ENCODE measurements around the gene PITPNC1.

The PITPNC1 gene

GRCh38 chr17:67525239-67526135, 148.4 kb downstream of the PITPNC1 start:
- TF ChIP-seq CTCF (IDR thresholded peaks at IDR 0.05; ENCODE audit: low read depth, low read length) = no peak
- no peak overlapping the region for H3K4me3 ChIP-seq (replicated peaks in 1 of 2; ENCODE audit: low read depth in 2 of 2, low read length in 2 of 2)
- no peak for DNase-seq (ENCODE audit: low read depth in 2 of 2)

- TF ChIP-seq CTCF (IDR thresholded peaks at IDR 0.05; ENCODE audit: low read depth, low read length) = no peak
- H3K4me3 ChIP-seq (replicated peaks in 1 of 2; ENCODE audit: low read depth in 2 of 2, low read length in 2 of 2) = no peak overlapping the region
- no peak for DNase-seq (ENCODE audit: low read depth in 2 of 2)
Measured at GRCh38 chr17:67526700-67527099, 149.6 kb downstream of the PITPNC1 start.

- peak overlapping the region; percentile 15 to 41 for H3K4me3 ChIP-seq (replicated peaks in 1 of 2; ENCODE audit: low read depth in 2 of 2, low read length in 2 of 2)
- TF ChIP-seq CTCF (IDR thresholded peaks at IDR 0.05; ENCODE audit: low read depth, low read length) = no peak
- peak; percentile 71 to 90 for DNase-seq (ENCODE audit: low read depth in 2 of 2)
Measured at GRCh38 chr17:67528751-67529436, 151.8 kb downstream of the PITPNC1 start.

- peak; percentile 16 to 27 for DNase-seq (ENCODE audit: low read depth in 2 of 2)
- H3K4me3 ChIP-seq (replicated peaks in 1 of 2; ENCODE audit: low read depth in 2 of 2, low read length in 2 of 2) = no peak overlapping the region
- no peak for TF ChIP-seq CTCF (IDR thresholded peaks at IDR 0.05; ENCODE audit: low read depth, low read length)
Measured at GRCh38 chr17:67531291-67531690, 154.2 kb downstream of the PITPNC1 start.

GRCh38 chr17:67532326-67532871, 155.3 kb downstream of the PITPNC1 start:
- H3K4me3 ChIP-seq (replicated peaks in 1 of 2; ENCODE audit: low read depth in 2 of 2, low read length in 2 of 2) = no peak overlapping the region
- DNase-seq (ENCODE audit: low read depth in 2 of 2) = no peak
- no peak for TF ChIP-seq CTCF (IDR thresholded peaks at IDR 0.05; ENCODE audit: low read depth, low read length)

GRCh38 chr17:67534941-67535340, 157.9 kb downstream of the PITPNC1 start:
- DNase-seq (ENCODE audit: low read depth in 2 of 2) = no peak
- no peak overlapping the region for H3K4me3 ChIP-seq (replicated peaks in 1 of 2; ENCODE audit: low read depth in 2 of 2, low read length in 2 of 2)
- TF ChIP-seq CTCF (IDR thresholded peaks at IDR 0.05; ENCODE audit: low read depth, low read length) = no peak

Data from cardiac fibroblast (primary cell).